IMR-90 (cell line): Measurements from ENCODE around the gene KCNIP1. TPM values are rescaled to one million over a fixed set of nuclear protein-coding genes. Genes with fewer than 3 reads are reported as not detected.

Source experiments
- ATAC-seq: fragments of 200-7000 bp; cut with Tn5 transposase; 2 replicates; pipeline ENCODE4 v1.9.1; 2020; ENCODE audit warnings: low read depth, mild to moderate bottlenecking, moderate library complexity
- BruUV-seq: library from RNA; stranded (reverse); fragments of 400-500 nt; replicated peaks from 2 replicates; lab custom pipeline; 2021; lab: Mats Ljungman, UMichigan
- CTCF ChIA-PET: fragments of 300-600 bp; formaldehyde crosslinking; extraction: SDS; loops from one replicate; lab custom pipeline; 2021; ENCODE audit warnings: antibody characterized with exemption; lab: Yijun Ruan, JAX
- POLR2A ChIA-PET: fragments of 300-600 bp; sonication (Branson Sonifier 250); formaldehyde crosslinking; loops from one replicate; lab custom pipeline; 2022; ENCODE audit warnings: antibody characterized with exemption; ENCODE audit not compliant: unreplicated experiment; lab: Charles Lee
- DNase-seq: peaks from one replicate; pipeline ENCODE4 v3.0.0; 2013
- H2AFZ ChIP-seq: replicated peaks from 2 replicates; pipeline ENCODE3; 2013; ENCODE audit warnings: low read length, mild to moderate bottlenecking; ENCODE audit not compliant: poor library complexity
- H2AK5ac ChIP-seq: 2 replicates; pipeline ENCODE4 v1.6.1; 2013; ENCODE audit warnings: low read depth, low read length, inconsistent platforms
- H2AK9ac ChIP-seq: replicated peaks from 2 replicates; pipeline ENCODE3; 2013; ENCODE audit warnings: mild to moderate bottlenecking, low read depth, low read length, moderate library complexity; ENCODE audit not compliant: poor library complexity
- H2BK120ac ChIP-seq: 2 replicates; pipeline ENCODE4 v1.6.1; 2013; ENCODE audit warnings: low read depth, low read length, inconsistent platforms
- H2BK15ac ChIP-seq: 3 replicates; pipeline ENCODE4 v1.6.1; 2013; ENCODE audit warnings: low read depth, low read length, inconsistent platforms
- H2BK20ac ChIP-seq: 2 replicates; pipeline ENCODE4 v1.6.1; 2013; ENCODE audit warnings: low read depth, mild to moderate bottlenecking, inconsistent platforms, low read length, moderate library complexity
- H2BK5ac ChIP-seq: 2 replicates; pipeline ENCODE4 v1.6.1; 2013; ENCODE audit warnings: mild to moderate bottlenecking, low read depth, low read length, inconsistent platforms; ENCODE audit not compliant: poor library complexity, severe bottlenecking
- H3K14ac ChIP-seq: replicated peaks from 2 replicates; pipeline ENCODE4 v1.6.1; 2013; ENCODE audit warnings: low read depth, low read length, inconsistent platforms
- H3K18ac ChIP-seq: 2 replicates; pipeline ENCODE4 v1.6.1; 2013; ENCODE audit warnings: low read depth, low read length, control low read depth
- H3K23ac ChIP-seq: 2 replicates; pipeline ENCODE4 v1.6.1; 2013; ENCODE audit warnings: low read depth, low read length, inconsistent platforms
- H3K27ac ChIP-seq: 2 replicates; pipeline ENCODE4 v1.5.1; 2013; ENCODE audit warnings: mild to moderate bottlenecking, control low read depth, low read length; ENCODE audit not compliant: insufficient read depth
- H3K27me3 ChIP-seq: 2 replicates; pipeline ENCODE4 v1.6.1; 2013; ENCODE audit warnings: low read length; ENCODE audit not compliant: control insufficient read depth, insufficient read depth
- H3K36me3 ChIP-seq: 2 replicates; pipeline ENCODE4 v1.6.1; 2013; ENCODE audit warnings: low read length, mixed read lengths; ENCODE audit not compliant: control insufficient read depth, insufficient read depth
- H3K4ac ChIP-seq: 2 replicates; pipeline ENCODE4 v1.6.1; 2013; ENCODE audit warnings: low read depth, low read length, inconsistent platforms
- H3K4me1 ChIP-seq: 2 replicates; pipeline ENCODE4 v1.6.1; 2013; ENCODE audit warnings: low read length, mixed read lengths; ENCODE audit not compliant: control insufficient read depth, insufficient read depth
- H3K4me2 ChIP-seq: 2 replicates; pipeline ENCODE4 v1.6.1; 2013; ENCODE audit warnings: low read depth, mild to moderate bottlenecking, control low read depth, low read length, moderate library complexity
- H3K4me3 ChIP-seq: 2 replicates; pipeline ENCODE4 v1.5.1; 2013; ENCODE audit warnings: low read depth, mild to moderate bottlenecking, control low read depth, low read length, moderate library complexity; ENCODE audit not compliant: insufficient read depth
- H3K56ac ChIP-seq: 2 replicates; pipeline ENCODE4 v1.6.1; 2013; ENCODE audit warnings: low read length, inconsistent platforms; ENCODE audit not compliant: insufficient read depth; ENCODE audit errors: extremely low read depth
- H3K79me1 ChIP-seq, 2 experiments: 2 replicates each; pipeline ENCODE4 v1.6.1; 2013; ENCODE audit warnings: low read length in 2 of 2, inconsistent platforms in 1 of 2, low read depth in 1 of 2
- H3K9ac ChIP-seq: 2 replicates; pipeline ENCODE4 v1.6.1; 2013; ENCODE audit warnings: low read depth, low read length, control low read depth
- H3K9me1 ChIP-seq: 2 replicates; pipeline ENCODE4 v1.6.1; 2013; ENCODE audit warnings: low read length, inconsistent platforms; ENCODE audit not compliant: insufficient read depth
- H3K9me3 ChIP-seq: 2 replicates; pipeline ENCODE4 v1.6.1; 2013; ENCODE audit warnings: low read length; ENCODE audit not compliant: control insufficient read depth, insufficient read depth
- H4K20me1 ChIP-seq: 2 replicates; pipeline ENCODE4 v1.6.1; 2013; ENCODE audit warnings: low read length, inconsistent platforms; ENCODE audit not compliant: insufficient read depth
- H4K5ac ChIP-seq: 2 replicates; pipeline ENCODE4 v1.6.1; 2013; ENCODE audit warnings: mild to moderate bottlenecking, low read depth, low read length, control low read depth
- H4K8ac ChIP-seq, 2 experiments: 2 replicates each; pipeline ENCODE4 v1.6.1; 2013; ENCODE audit warnings: low read depth in 2 of 2, low read length in 2 of 2, control low read depth in 1 of 2, inconsistent platforms in 1 of 2
- H4K91ac ChIP-seq: 2 replicates; pipeline ENCODE4 v1.6.1; 2013; ENCODE audit warnings: low read depth, low read length, inconsistent platforms; ENCODE audit not compliant: insufficient read depth
- BHLHE40 ChIP-seq: fragments of 150-350 bp; IDR thresholded peaks from 2 replicates; pipeline ENCODE4 v1.6.1; 2016; ENCODE audit warnings: mild to moderate bottlenecking, low read depth, low read length
- CHD1 ChIP-seq: IDR thresholded peaks from 2 replicates; pipeline ENCODE4 v1.6.1; 2012; ENCODE audit warnings: low read depth, low read length, improper control_type of control experiment
- FOS ChIP-seq: fragments of 150-350 bp; IDR thresholded peaks from 2 replicates; pipeline ENCODE4 v1.6.1; 2016; ENCODE audit warnings: low read depth, low read length
- MAZ ChIP-seq: IDR thresholded peaks from 2 replicates; pipeline ENCODE4 v1.6.1; 2012; ENCODE audit warnings: low read depth, mild to moderate bottlenecking, low read length, improper control_type of control experiment, moderate library complexity, borderline replicate concordance
- RAD21 ChIP-seq: IDR thresholded peaks from 2 replicates; pipeline ENCODE4 v1.6.1; 2012; ENCODE audit warnings: low read length, improper control_type of control experiment
- RFX5 ChIP-seq: IDR thresholded peaks from 2 replicates; pipeline ENCODE4 v1.8.0; 2012; ENCODE audit warnings: low read depth, mild to moderate bottlenecking, low read length, moderate library complexity
- SMC3 ChIP-seq: fragments of 150-350 bp; IDR thresholded peaks from 2 replicates; pipeline ENCODE4 v1.6.1; 2016; ENCODE audit warnings: low read depth, mild to moderate bottlenecking, antibody characterized with exemption, low read length, moderate library complexity
- WGBS, 2 experiments: methylation state at CpG; one replicate each; pipeline versions ENCODE4 v1.1.5 to v1.1.7; 2013; ENCODE audit warnings: missing lambda C conversion rate in 2 of 2; ENCODE audit not compliant: insufficient read length in 1 of 2; ENCODE audit errors: extremely low coverage in 2 of 2; 5-methylcytosine and 5-hydroxymethylcytosine counted together
- dilution Hi-C: fragments of 300-500 bp; cut with HindIII; formaldehyde crosslinking; loops from one replicate; pipeline ENCODE4 v1.14.3; 2018; ENCODE audit warnings: low sequenced_read_pairs; ENCODE audit not compliant: unreplicated experiment
- in situ Hi-C: fragments of 300-500 bp; cut with MboI; formaldehyde crosslinking; loops from 3 replicates; pipeline ENCODE4 v1.14.3; 2019; ENCODE audit warnings: low sequenced_read_pairs, inconsistent platforms, mixed read lengths
- intact Hi-C: fragments of 100-400 bp; cut with micrococcal nuclease; formaldehyde crosslinking; loops from 2 replicates; pipeline ENCODE4 v1.10.0; 2022
- polyA plus RNA-seq, 3 experiments: library from polyadenylated mRNA; depleted of rRNA; stranded (reverse); fragments of >200 nt; gene quantifications; 2 replicates each; pipeline ENCODE4 v1.2.3, GENCODE V29; 2012; ENCODE audit warnings: low replicate concordance in 1 of 3
- total RNA-seq: library from RNA; depleted of rRNA; stranded (reverse); fragments of >200 nt; gene quantifications from 2 replicates; pipeline ENCODE4 v1.2.3, GENCODE V29; 2012
- TF ChIP-seq, protein P1 (sequence below): conservative IDR thresholded peaks from 2 replicates; pipeline ENCODE4 v1.5.1; 2012; ENCODE audit warnings: mild to moderate bottlenecking, low read depth, low read length, improper control_type of control experiment
- TF ChIP-seq, protein P2 (sequence below): fragments of 150-350 bp; IDR thresholded peaks from 2 replicates; pipeline ENCODE4 v1.6.1; 2016; ENCODE audit warnings: low read depth, mild to moderate bottlenecking, low read length, moderate library complexity, borderline replicate concordance
- TF ChIP-seq, protein P3 (sequence below): fragments of 150-350 bp; IDR thresholded peaks from 2 replicates; pipeline ENCODE4 v1.6.1; 2017; ENCODE audit warnings: mild to moderate bottlenecking, antibody characterized with exemption, low read length, low read depth

KCNIP1 gene
- total and polyA plus RNA-seq, 2 of the 4 experiments (the other 2 are of a cell fraction), result not detected

DNA sequence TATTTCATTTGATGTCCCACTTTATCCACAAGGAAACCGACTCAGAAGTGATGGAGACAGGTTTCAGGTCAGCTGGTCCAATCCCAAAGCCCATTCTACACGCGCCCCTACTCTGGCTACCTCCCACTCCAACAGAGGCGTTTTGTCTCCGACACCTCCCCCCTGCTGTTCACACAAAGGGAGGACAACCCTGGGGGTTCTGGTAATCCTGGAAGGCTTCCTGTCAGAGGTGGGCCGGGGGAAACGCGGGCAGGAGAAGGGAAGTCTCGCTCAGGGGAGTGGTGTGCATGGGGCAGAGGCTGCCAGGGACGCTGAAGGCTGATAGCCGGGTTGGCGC lies 240.0 kb downstream of the KCNIP1 start:
- Histone ChIP-seq H3K4me1 (peaks cover 2% of the 10 kb centered on the region; the same call in 1 of the 2 replicates), H3K56ac (no peak overlapping the region), H3K14ac (no peak overlapping the region), H3K27me3 (peaks cover 4% of the 10 kb centered on the region), H2BK20ac (no peak overlapping the region), H3K79me1 (no peaks in the 10 kb centered on the region), H3K9me1 (no peaks in the 10 kb centered on the region), H4K8ac (no peak overlapping the region), H4K5ac (no peak overlapping the region), H3K9ac (no peak overlapping the region), H2AFZ (no peak overlapping the region), H3K9me3 (no peaks in the 10 kb centered on the region), H3K36me3 (no peaks in the 10 kb centered on the region), H2BK5ac (no peak overlapping the region), H4K91ac (no peak overlapping the region), H4K20me1 (no peaks in the 10 kb centered on the region), H2BK15ac (no peak overlapping the region), H2BK120ac (no peak overlapping the region), H3K4me3 (no peak overlapping the region), H3K4ac (no peak overlapping the region), H2AK5ac (no peak overlapping the region), H3K23ac (no peak overlapping the region), H3K27ac (no peak overlapping the region), H3K18ac (no peak overlapping the region), H3K4me2 (no peak overlapping the region), H2AK9ac (peak overlapping the region; percentile 22)
- TF ChIP-seq, protein P1, sequence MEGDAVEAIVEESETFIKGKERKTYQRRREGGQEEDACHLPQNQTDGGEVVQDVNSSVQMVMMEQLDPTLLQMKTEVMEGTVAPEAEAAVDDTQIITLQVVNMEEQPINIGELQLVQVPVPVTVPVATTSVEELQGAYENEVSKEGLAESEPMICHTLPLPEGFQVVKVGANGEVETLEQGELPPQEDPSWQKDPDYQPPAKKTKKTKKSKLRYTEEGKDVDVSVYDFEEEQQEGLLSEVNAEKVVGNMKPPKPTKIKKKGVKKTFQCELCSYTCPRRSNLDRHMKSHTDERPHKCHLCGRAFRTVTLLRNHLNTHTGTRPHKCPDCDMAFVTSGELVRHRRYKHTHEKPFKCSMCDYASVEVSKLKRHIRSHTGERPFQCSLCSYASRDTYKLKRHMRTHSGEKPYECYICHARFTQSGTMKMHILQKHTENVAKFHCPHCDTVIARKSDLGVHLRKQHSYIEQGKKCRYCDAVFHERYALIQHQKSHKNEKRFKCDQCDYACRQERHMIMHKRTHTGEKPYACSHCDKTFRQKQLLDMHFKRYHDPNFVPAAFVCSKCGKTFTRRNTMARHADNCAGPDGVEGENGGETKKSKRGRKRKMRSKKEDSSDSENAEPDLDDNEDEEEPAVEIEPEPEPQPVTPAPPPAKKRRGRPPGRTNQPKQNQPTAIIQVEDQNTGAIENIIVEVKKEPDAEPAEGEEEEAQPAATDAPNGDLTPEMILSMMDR, result no peak
- TF ChIP-seq MAZ, result no peak
- no peak for TF ChIP-seq FOS
- TF ChIP-seq, protein P2, sequence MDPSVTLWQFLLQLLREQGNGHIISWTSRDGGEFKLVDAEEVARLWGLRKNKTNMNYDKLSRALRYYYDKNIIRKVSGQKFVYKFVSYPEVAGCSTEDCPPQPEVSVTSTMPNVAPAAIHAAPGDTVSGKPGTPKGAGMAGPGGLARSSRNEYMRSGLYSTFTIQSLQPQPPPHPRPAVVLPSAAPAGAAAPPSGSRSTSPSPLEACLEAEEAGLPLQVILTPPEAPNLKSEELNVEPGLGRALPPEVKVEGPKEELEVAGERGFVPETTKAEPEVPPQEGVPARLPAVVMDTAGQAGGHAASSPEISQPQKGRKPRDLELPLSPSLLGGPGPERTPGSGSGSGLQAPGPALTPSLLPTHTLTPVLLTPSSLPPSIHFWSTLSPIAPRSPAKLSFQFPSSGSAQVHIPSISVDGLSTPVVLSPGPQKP, result no peak
- TF ChIP-seq CHD1, result no peak
- TF ChIP-seq, protein P3, sequence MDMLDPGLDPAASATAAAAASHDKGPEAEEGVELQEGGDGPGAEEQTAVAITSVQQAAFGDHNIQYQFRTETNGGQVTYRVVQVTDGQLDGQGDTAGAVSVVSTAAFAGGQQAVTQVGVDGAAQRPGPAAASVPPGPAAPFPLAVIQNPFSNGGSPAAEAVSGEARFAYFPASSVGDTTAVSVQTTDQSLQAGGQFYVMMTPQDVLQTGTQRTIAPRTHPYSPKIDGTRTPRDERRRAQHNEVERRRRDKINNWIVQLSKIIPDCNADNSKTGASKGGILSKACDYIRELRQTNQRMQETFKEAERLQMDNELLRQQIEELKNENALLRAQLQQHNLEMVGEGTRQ, result no peak
- no peak for TF ChIP-seq BHLHE40
- no peak for TF ChIP-seq RFX5
- TF ChIP-seq RAD21, result no peak
- no peak for TF ChIP-seq SMC3
- ChIA-PET CTCF (interaction anchor here (0.6 to 4.3 kb wide), 3 partner anchors 45 to 185 kb away, joined by 3 to 35 read pairs (median 3); no protein-coding TSS in a partner anchor), POLR2A (no interaction called here)
- in situ Hi-C loops, result no loop called here
- DNase-seq, result no peak
- BruUV-seq, result no TSS peak
- dilution Hi-C loops, result no loop called here
- no peak for ATAC-seq
- intact Hi-C loops, result loop anchor here (1.0 to 2.0 kb wide), 3 partner anchors 47 to 593 kb away; no protein-coding TSS in a partner anchor
- WGBS, 2 experiments, result 3% methylated on average over 5 of the region's 12 CpGs; no CpG with 5 or more reads in 1 of the 2 experiments
